WTC11 (cell line): ENCODE data around the gene NHS. TPM values are rescaled to one million over a fixed set of nuclear protein-coding genes. Genes with fewer than 3 reads are reported as not detected.

Experiments
- ATAC-seq: fragments of 200-7000 bp; cut with Tn5 transposase; 2 replicates; pipeline ENCODE4 v1.10.0; 2021; ENCODE audit warnings: mild to moderate bottlenecking, moderate library complexity
- CTCF ChIA-PET: fragments of 300-600 bp; sonication (Branson Sonifier 250); formaldehyde crosslinking; loops from one replicate; lab custom pipeline; 2021; ENCODE audit warnings: antibody characterized with exemption; lab: Charles Lee
- POLR2A ChIA-PET: fragments of 350-600 bp; sonication (Branson Sonifier 250); formaldehyde crosslinking; loops from one replicate; lab custom pipeline; 2021; ENCODE audit warnings: antibody characterized with exemption; lab: Charles Lee
- DNase-seq: peaks from one replicate; pipeline ENCODE4 v3.0.0; 2021; ENCODE audit warnings: low spot score
- H3K27ac Mint-ChIP-seq: 2 replicates; pipeline ENCODE4 v1.8.0; 2021; ENCODE audit warnings: mixed read lengths
- H3K27me3 Mint-ChIP-seq: 2 replicates; pipeline ENCODE4 v1.8.0; 2021; ENCODE audit warnings: low read depth, mild to moderate bottlenecking, moderate library complexity, mixed read lengths
- H3K36me3 Mint-ChIP-seq: 2 replicates; pipeline ENCODE4 v1.8.0; 2021; ENCODE audit warnings: mixed read lengths
- H3K4me1 Mint-ChIP-seq: 2 replicates; pipeline ENCODE4 v1.8.0; 2022; ENCODE audit warnings: mixed read lengths
- H3K4me3 Mint-ChIP-seq: 2 replicates; pipeline ENCODE4 v1.8.0; 2021; ENCODE audit warnings: mild to moderate bottlenecking, moderate library complexity, mixed read lengths
- H3K9me3 Mint-ChIP-seq: 2 replicates; pipeline ENCODE4 v1.8.0; 2021; ENCODE audit warnings: mixed read lengths
- FOXJ3 ChIP-seq: sonication (generic); formaldehyde crosslinking; IDR thresholded peaks from 2 replicates; pipeline ENCODE4 v1.9.0; 2021; ENCODE audit warnings: missing genetic modification reagents, mild to moderate bottlenecking, borderline replicate concordance
- GTF2I ChIP-seq: fragments of 250-450 bp; sonication (Bioruptor Pico); conservative IDR thresholded peaks from 2 replicates; pipeline ENCODE4 v1.4.0; 2021; ENCODE audit warnings: mild to moderate bottlenecking
- NFE2L1 ChIP-seq: sonication (generic); formaldehyde crosslinking; IDR thresholded peaks from 2 replicates; pipeline ENCODE4 v1.8.1; 2023; ENCODE audit warnings: missing genetic modification reagents
- NR1H2 ChIP-seq: sonication (generic); formaldehyde crosslinking; IDR thresholded peaks from 2 replicates; pipeline ENCODE4 v1.9.0; 2021; ENCODE audit warnings: mild to moderate bottlenecking, moderate library complexity, missing genetic modification reagents
- NR3C1 ChIP-seq: sonication (generic); formaldehyde crosslinking; conservative IDR thresholded peaks from 2 replicates; pipeline ENCODE4 v1.8.1; 2023; ENCODE audit warnings: low read depth, mild to moderate bottlenecking, missing genetic modification reagents
- SOX15 ChIP-seq: fragments of 250-450 bp; sonication (Bioruptor Pico); IDR thresholded peaks from 2 replicates; pipeline ENCODE4 v1.9.0; 2021; ENCODE audit warnings: mild to moderate bottlenecking
- SP1 ChIP-seq: sonication (generic); formaldehyde crosslinking; conservative IDR thresholded peaks from 2 replicates; pipeline ENCODE4 v1.8.1; 2022; ENCODE audit warnings: missing genetic modification reagents
- TEAD1 ChIP-seq: sonication (generic); formaldehyde crosslinking; IDR thresholded peaks from 2 replicates; pipeline ENCODE4 v1.8.0; 2022; ENCODE audit warnings: mild to moderate bottlenecking, missing genetic modification reagents
- TP53 ChIP-seq: sonication (generic); formaldehyde crosslinking; IDR thresholded peaks from 2 replicates; pipeline ENCODE4 v1.8.1; 2023; ENCODE audit warnings: mild to moderate bottlenecking, missing genetic modification reagents
- ZNF121 ChIP-seq: sonication (generic); formaldehyde crosslinking; IDR thresholded peaks from 2 replicates; pipeline ENCODE4 v1.8.0; 2023; ENCODE audit warnings: missing genetic modification reagents
- ZNF671 ChIP-seq: fragments of 250-450 bp; sonication (Bioruptor Pico); IDR thresholded peaks from 2 replicates; pipeline ENCODE4 v1.8.0; 2021; ENCODE audit warnings: mild to moderate bottlenecking
- total RNA-seq: library from RNA; stranded (reverse); gene quantifications from 3 replicates; pipeline ENCODE4 v1.2.3, GENCODE V29; 2021
- TF ChIP-seq, protein P1 (sequence below): fragments of 250-450 bp; sonication (Bioruptor Pico); conservative IDR thresholded peaks from 2 replicates; pipeline ENCODE4 v1.9.0; 2021; ENCODE audit warnings: mild to moderate bottlenecking
- TF ChIP-seq, protein P2 (sequence below): sonication (generic); formaldehyde crosslinking; IDR thresholded peaks from 2 replicates; pipeline ENCODE4 v1.8.0; 2023; ENCODE audit warnings: mild to moderate bottlenecking, missing genetic modification reagents
- TF ChIP-seq, protein P3 (sequence below): sonication (generic); formaldehyde crosslinking; IDR thresholded peaks from 2 replicates; pipeline ENCODE4 v1.8.1; 2023; ENCODE audit warnings: mild to moderate bottlenecking, missing genetic modification reagents, moderate library complexity
- TF ChIP-seq, protein P4 (sequence below): sonication (generic); formaldehyde crosslinking; IDR thresholded peaks from 2 replicates; pipeline ENCODE4 v1.8.0; 2023; ENCODE audit warnings: missing genetic modification reagents, mild to moderate bottlenecking, borderline replicate concordance
- TF ChIP-seq, protein P5 (sequence below): fragments of 250-450 bp; sonication (Bioruptor Pico); IDR thresholded peaks from 2 replicates; pipeline ENCODE4 v1.9.0; 2021; ENCODE audit warnings: mild to moderate bottlenecking, borderline replicate concordance

The NHS gene
- total RNA-seq, 1 experiment from 2014 or later, result 5.8 TPM

DNA sequence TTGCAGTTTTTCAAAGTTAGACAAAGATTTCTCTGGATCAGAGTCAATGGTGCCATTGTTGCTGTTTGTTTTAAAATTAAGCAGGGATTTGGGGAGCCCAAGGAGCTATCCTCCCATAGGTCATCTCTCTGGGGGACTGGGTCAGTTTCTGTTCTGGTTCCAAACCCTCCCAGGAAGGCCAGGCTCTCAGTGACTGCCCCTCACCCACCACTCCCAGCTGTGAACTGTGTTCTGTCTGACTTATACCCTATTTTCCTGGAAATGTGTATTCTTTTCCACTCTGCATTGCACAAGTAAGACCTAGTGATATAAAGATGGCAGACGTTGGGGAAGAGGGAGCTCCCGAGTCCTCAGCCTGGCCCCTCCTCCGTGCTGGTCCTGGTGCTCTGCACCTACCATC is 65.8 kb downstream of the NHS start (continued):
- no peak for TF ChIP-seq NFE2L1 (CRISPR knock-in tag)
- TF ChIP-seq NR3C1 (CRISPR knock-in tag), result no peak
- TF ChIP-seq, protein P1, sequence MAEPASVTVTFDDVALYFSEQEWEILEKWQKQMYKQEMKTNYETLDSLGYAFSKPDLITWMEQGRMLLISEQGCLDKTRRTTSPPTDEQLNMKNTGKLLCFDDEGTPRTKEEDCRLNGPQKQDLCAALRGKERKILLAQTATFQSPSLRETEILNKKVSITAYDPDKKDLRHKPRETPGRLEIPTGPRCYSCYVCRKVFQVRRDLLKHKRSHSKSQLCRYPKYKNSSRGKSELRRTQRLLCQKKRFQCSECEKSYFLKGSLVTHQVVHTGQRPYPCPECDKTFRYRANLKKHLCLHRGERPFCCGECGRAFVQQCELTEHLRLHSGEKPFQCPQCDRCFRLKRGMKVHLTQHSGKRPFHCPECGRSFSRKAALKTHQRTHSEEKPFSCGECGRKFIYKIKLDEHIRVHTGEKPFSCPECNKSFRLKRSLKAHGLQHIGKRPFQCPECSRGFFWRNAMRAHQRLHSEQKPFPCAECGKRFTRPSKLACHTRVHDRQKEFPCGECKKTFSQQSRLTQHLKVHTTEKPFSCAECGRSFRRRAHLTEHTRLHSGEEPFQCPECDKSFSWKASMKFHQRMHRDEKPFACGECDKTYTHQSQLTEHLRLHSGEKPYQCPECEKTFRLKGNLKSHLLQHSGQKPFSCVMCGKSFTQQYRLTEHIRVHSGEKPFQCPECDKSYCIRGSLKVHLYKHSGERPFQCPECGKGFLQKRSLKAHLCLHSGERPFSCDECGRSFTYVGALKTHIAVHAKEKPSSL (CRISPR knock-in tag), result no peak
- no peak for TF ChIP-seq TEAD1 (CRISPR knock-in tag)
- TF ChIP-seq, all 79 proteins: peak for 0

DNA sequence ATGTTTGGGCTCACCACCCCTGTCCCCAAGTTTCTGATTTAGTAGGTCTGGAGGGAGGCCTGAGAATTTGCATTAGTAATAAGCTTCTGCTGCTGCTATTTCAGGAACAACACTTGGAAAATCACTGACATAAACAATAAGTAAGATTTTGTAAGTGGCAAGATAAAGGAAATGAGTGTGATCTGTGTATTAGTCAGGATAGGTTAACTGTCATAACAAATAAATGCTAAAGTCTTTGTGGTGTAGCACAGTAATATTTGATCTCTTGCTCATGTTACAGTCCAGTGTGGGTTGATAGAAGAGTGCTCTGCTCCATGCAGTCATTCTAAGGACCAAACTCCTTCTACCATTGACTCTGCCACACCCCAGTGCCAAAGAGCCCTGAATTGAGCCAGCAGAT is 67.0 kb downstream of the NHS start:
- no peaks in the 10 kb centered on the region for H3K36me3 Mint-ChIP-seq
- H3K4me1 Mint-ChIP-seq, result peaks cover 30% of the 10 kb centered on the region
- H3K27ac Mint-ChIP-seq, result no peak overlapping the region
- no peak overlapping the region for H3K4me3 Mint-ChIP-seq
- CTCF ChIA-PET, result no interaction called here
- H3K27me3 Mint-ChIP-seq, result no peaks in the 10 kb centered on the region
- TF ChIP-seq SP1, result no peak
- no peak for DNase-seq
- ATAC-seq, result no peak
- H3K9me3 Mint-ChIP-seq, result no peaks in the 10 kb centered on the region
- POLR2A ChIA-PET, result no interaction called here

DNA sequence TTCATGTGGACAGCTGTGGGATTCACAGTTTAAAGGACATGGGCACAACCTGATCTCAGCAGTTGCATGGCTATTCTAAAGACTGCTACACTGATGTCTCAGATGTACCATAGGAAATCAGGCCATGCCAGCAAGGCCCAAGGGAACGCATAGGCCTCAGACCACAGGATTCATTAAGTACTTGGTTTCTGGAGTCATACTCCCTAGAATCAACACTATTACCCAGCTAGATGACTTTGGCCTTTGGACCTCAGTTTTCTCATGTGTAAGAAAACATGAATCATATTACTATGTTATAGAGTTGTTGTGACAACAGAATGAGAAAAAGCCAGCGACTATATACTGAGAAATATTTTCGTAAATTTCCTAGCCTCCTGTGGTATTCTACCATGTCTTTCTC is 67.9 kb downstream of the NHS start:
- H3K4me1 Mint-ChIP-seq, result peaks cover 25% of the 10 kb centered on the region
- no peak overlapping the region for H3K4me3 Mint-ChIP-seq
- H3K36me3 Mint-ChIP-seq, result no peaks in the 10 kb centered on the region
- no peak for DNase-seq
- H3K9me3 Mint-ChIP-seq, result no peaks in the 10 kb centered on the region
- ATAC-seq, result no peak
- H3K27ac Mint-ChIP-seq, result no peak overlapping the region
- POLR2A ChIA-PET, result no interaction called here
- H3K27me3 Mint-ChIP-seq, result no peaks in the 10 kb centered on the region
- CTCF ChIA-PET, result no interaction called here
- TF ChIP-seq TP53 (no peak), GTF2I (no peak), FOXJ3 (no peak), SOX15 (CRISPR knock-in tag) (no peak), ZNF671 (CRISPR knock-in tag) (no peak), NR1H2 (CRISPR knock-in tag) (no peak), ZNF121 (CRISPR knock-in tag) (no peak)
- TF ChIP-seq, protein P2, sequence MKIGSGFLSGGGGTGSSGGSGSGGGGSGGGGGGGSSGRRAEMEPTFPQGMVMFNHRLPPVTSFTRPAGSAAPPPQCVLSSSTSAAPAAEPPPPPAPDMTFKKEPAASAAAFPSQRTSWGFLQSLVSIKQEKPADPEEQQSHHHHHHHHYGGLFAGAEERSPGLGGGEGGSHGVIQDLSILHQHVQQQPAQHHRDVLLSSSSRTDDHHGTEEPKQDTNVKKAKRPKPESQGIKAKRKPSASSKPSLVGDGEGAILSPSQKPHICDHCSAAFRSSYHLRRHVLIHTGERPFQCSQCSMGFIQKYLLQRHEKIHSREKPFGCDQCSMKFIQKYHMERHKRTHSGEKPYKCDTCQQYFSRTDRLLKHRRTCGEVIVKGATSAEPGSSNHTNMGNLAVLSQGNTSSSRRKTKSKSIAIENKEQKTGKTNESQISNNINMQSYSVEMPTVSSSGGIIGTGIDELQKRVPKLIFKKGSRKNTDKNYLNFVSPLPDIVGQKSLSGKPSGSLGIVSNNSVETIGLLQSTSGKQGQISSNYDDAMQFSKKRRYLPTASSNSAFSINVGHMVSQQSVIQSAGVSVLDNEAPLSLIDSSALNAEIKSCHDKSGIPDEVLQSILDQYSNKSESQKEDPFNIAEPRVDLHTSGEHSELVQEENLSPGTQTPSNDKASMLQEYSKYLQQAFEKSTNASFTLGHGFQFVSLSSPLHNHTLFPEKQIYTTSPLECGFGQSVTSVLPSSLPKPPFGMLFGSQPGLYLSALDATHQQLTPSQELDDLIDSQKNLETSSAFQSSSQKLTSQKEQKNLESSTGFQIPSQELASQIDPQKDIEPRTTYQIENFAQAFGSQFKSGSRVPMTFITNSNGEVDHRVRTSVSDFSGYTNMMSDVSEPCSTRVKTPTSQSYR (CRISPR knock-in tag), result no peak
- TF ChIP-seq, protein P3, sequence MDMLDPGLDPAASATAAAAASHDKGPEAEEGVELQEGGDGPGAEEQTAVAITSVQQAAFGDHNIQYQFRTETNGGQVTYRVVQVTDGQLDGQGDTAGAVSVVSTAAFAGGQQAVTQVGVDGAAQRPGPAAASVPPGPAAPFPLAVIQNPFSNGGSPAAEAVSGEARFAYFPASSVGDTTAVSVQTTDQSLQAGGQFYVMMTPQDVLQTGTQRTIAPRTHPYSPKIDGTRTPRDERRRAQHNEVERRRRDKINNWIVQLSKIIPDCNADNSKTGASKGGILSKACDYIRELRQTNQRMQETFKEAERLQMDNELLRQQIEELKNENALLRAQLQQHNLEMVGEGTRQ, result no peak
- TF ChIP-seq, protein P4, sequence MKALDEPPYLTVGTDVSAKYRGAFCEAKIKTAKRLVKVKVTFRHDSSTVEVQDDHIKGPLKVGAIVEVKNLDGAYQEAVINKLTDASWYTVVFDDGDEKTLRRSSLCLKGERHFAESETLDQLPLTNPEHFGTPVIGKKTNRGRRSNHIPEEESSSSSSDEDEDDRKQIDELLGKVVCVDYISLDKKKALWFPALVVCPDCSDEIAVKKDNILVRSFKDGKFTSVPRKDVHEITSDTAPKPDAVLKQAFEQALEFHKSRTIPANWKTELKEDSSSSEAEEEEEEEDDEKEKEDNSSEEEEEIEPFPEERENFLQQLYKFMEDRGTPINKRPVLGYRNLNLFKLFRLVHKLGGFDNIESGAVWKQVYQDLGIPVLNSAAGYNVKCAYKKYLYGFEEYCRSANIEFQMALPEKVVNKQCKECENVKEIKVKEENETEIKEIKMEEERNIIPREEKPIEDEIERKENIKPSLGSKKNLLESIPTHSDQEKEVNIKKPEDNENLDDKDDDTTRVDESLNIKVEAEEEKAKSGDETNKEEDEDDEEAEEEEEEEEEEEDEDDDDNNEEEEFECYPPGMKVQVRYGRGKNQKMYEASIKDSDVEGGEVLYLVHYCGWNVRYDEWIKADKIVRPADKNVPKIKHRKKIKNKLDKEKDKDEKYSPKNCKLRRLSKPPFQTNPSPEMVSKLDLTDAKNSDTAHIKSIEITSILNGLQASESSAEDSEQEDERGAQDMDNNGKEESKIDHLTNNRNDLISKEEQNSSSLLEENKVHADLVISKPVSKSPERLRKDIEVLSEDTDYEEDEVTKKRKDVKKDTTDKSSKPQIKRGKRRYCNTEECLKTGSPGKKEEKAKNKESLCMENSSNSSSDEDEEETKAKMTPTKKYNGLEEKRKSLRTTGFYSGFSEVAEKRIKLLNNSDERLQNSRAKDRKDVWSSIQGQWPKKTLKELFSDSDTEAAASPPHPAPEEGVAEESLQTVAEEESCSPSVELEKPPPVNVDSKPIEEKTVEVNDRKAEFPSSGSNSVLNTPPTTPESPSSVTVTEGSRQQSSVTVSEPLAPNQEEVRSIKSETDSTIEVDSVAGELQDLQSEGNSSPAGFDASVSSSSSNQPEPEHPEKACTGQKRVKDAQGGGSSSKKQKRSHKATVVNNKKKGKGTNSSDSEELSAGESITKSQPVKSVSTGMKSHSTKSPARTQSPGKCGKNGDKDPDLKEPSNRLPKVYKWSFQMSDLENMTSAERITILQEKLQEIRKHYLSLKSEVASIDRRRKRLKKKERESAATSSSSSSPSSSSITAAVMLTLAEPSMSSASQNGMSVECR, result no peak
- TF ChIP-seq, protein P5, sequence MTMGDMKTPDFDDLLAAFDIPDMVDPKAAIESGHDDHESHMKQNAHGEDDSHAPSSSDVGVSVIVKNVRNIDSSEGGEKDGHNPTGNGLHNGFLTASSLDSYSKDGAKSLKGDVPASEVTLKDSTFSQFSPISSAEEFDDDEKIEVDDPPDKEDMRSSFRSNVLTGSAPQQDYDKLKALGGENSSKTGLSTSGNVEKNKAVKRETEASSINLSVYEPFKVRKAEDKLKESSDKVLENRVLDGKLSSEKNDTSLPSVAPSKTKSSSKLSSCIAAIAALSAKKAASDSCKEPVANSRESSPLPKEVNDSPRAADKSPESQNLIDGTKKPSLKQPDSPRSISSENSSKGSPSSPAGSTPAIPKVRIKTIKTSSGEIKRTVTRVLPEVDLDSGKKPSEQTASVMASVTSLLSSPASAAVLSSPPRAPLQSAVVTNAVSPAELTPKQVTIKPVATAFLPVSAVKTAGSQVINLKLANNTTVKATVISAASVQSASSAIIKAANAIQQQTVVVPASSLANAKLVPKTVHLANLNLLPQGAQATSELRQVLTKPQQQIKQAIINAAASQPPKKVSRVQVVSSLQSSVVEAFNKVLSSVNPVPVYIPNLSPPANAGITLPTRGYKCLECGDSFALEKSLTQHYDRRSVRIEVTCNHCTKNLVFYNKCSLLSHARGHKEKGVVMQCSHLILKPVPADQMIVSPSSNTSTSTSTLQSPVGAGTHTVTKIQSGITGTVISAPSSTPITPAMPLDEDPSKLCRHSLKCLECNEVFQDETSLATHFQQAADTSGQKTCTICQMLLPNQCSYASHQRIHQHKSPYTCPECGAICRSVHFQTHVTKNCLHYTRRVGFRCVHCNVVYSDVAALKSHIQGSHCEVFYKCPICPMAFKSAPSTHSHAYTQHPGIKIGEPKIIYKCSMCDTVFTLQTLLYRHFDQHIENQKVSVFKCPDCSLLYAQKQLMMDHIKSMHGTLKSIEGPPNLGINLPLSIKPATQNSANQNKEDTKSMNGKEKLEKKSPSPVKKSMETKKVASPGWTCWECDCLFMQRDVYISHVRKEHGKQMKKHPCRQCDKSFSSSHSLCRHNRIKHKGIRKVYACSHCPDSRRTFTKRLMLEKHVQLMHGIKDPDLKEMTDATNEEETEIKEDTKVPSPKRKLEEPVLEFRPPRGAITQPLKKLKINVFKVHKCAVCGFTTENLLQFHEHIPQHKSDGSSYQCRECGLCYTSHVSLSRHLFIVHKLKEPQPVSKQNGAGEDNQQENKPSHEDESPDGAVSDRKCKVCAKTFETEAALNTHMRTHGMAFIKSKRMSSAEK (CRISPR knock-in tag), result no peak
- TF ChIP-seq, protein P1 (CRISPR knock-in tag), result no peak
